RPMI8226 (cell line): ENCODE results near the gene RNF13.

Experiments
- DNase-seq: peaks from one replicate; pipeline ENCODE4 v3.0.0-alpha.2; 2015

Gene RNF13

GRCh38 chr3:149812606-149813366 is at the start of gene RNF13:
Gene RNF13, plus strand, starts transcription at chr3:149813215. Its CDS starts 32,812 bp downstream, at chr3:149846027.
- DNase-seq: peak; percentile 98

GRCh38 chr3:149763565-149764195 is 49.3 kb upstream of the RNF13 start:
- no peak for DNase-seq

- no peak for DNase-seq
Measured at GRCh38 chr3:149764302-149764701, 48.7 kb upstream of the RNF13 start.

GRCh38 chr3:149765762-149766334 is 47.2 kb upstream of the RNF13 start:
- peak; percentile 35 for DNase-seq

GRCh38 chr3:149767720-149768119 is 45.3 kb upstream of the RNF13 start:
- no peak for DNase-seq

GRCh38 chr3:149768704-149769103 is 44.3 kb upstream of the RNF13 start:
- no peak for DNase-seq

- DNase-seq: no peak
Measured at GRCh38 chr3:149770246-149770645, 42.8 kb upstream of the RNF13 start.

GRCh38 chr3:149771652-149772271 is 41.3 kb upstream of the RNF13 start:
- DNase-seq: peak; percentile 64

- DNase-seq: no peak
Measured at GRCh38 chr3:149772861-149773260, 40.2 kb upstream of the RNF13 start.

GRCh38 chr3:149776170-149776569 is 36.8 kb upstream of the RNF13 start:
- no peak for DNase-seq

- DNase-seq: no peak
Measured at GRCh38 chr3:149777414-149778214, 35.4 kb upstream of the RNF13 start.

- peak; percentile 50 for DNase-seq
Measured at GRCh38 chr3:149781211-149781610, 31.8 kb upstream of the RNF13 start.

GRCh38 chr3:149781741-149782140 is 31.3 kb upstream of the RNF13 start:
- DNase-seq: no peak

GRCh38 chr3:149783576-149783975 is 29.4 kb upstream of the RNF13 start:
- DNase-seq: no peak

- DNase-seq: no peak
Measured at GRCh38 chr3:149784064-149784704, 28.8 kb upstream of the RNF13 start.

GRCh38 chr3:149790268-149790667 is 22.7 kb upstream of the RNF13 start:
- DNase-seq: no peak

GRCh38 chr3:149790698-149791097 is 22.3 kb upstream of the RNF13 start:
- no peak for DNase-seq

- no peak for DNase-seq
Measured at GRCh38 chr3:149792452-149793270, 20.4 kb upstream of the RNF13 start, which contains the start of gene ANKUB1. Gene ANKUB1, minus strand, starts transcription at chr3:149792554. Its CDS starts 188 bp downstream, at chr3:149792366.

- no peak for DNase-seq
Measured at GRCh38 chr3:149796026-149796425, 17.0 kb upstream of the RNF13 start.

GRCh38 chr3:149800693-149801092 is 12.3 kb upstream of the RNF13 start:
- no peak for DNase-seq

- DNase-seq: no peak
Measured at GRCh38 chr3:149801195-149801594, 11.8 kb upstream of the RNF13 start.
